HEK293T (cell line): ENCODE data around the gene NR2C2.

Experiments used
- CTCF ChIA-PET: fragments of 350-600 bp; formaldehyde crosslinking; extraction: SDS; loops from one replicate; lab custom pipeline; 2021; ENCODE audit warnings: antibody characterized with exemption, inconsistent platforms; lab: Yijun Ruan, JAX
- POLR2A ChIA-PET: fragments of 350-600 bp; formaldehyde crosslinking; extraction: SDS; loops from one replicate; lab custom pipeline; 2020; ENCODE audit warnings: antibody characterized with exemption, inconsistent platforms; lab: Yijun Ruan, JAX
- DNase-seq: peaks from one replicate; pipeline ENCODE4 v3.0.0; 2012; ENCODE audit warnings: mixed read lengths; ENCODE audit errors: extremely low spot score
- ARNT ChIP-seq: fragments of 450-650 bp; IDR thresholded peaks from 2 replicates; pipeline ENCODE4 v1.6.1; 2017; ENCODE audit warnings: mild to moderate bottlenecking
- BHLHE40 ChIP-seq: fragments of 450-650 bp; IDR thresholded peaks from 2 replicates; pipeline ENCODE4 v1.6.1; 2016; ENCODE audit warnings: mild to moderate bottlenecking, moderate library complexity, borderline replicate concordance
- CTBP1 ChIP-seq: fragments of 450-650 bp; IDR thresholded peaks from 2 replicates; pipeline ENCODE4 v1.6.1; 2016; ENCODE audit warnings: borderline replicate concordance
- ELF4 ChIP-seq: fragments of 450-650 bp; IDR thresholded peaks from 2 replicates; pipeline ENCODE4 v1.6.1; 2017; ENCODE audit warnings: antibody characterized with exemption
- FOXA1 ChIP-seq: fragments of 450-650 bp; IDR thresholded peaks from 2 replicates; pipeline ENCODE4 v1.6.1; 2016; ENCODE audit warnings: mild to moderate bottlenecking
- FOXK2 ChIP-seq: fragments of 450-650 bp; IDR thresholded peaks from 2 replicates; pipeline ENCODE4 v1.6.1; 2016; ENCODE audit warnings: mild to moderate bottlenecking
- FOXM1 ChIP-seq: fragments of 450-650 bp; IDR thresholded peaks from 2 replicates; pipeline ENCODE4 v1.6.1; 2017; ENCODE audit warnings: mild to moderate bottlenecking, borderline replicate concordance
- HDGF ChIP-seq: fragments of 450-650 bp; IDR thresholded peaks from 2 replicates; pipeline ENCODE4 v1.6.1; 2017; ENCODE audit warnings: antibody characterized with exemption, borderline replicate concordance
- L3MBTL2 ChIP-seq: fragments of 450-650 bp; conservative IDR thresholded peaks from 2 replicates; pipeline ENCODE4 v1.6.1; 2016; ENCODE audit warnings: mild to moderate bottlenecking
- LEF1 ChIP-seq: fragments of 450-650 bp; IDR thresholded peaks from 2 replicates; pipeline ENCODE4 v1.6.1; 2017; ENCODE audit warnings: mild to moderate bottlenecking, borderline replicate concordance
- NFRKB ChIP-seq: fragments of 450-650 bp; IDR thresholded peaks from 2 replicates; pipeline ENCODE4 v1.6.1; 2016; ENCODE audit warnings: mild to moderate bottlenecking, moderate library complexity
- SP1 ChIP-seq: fragments of 450-650 bp; IDR thresholded peaks from 2 replicates; pipeline ENCODE4 v1.6.1; 2017
- SUZ12 ChIP-seq: fragments of 450-650 bp; IDR thresholded peaks from 2 replicates; pipeline ENCODE4 v1.6.1; 2016; ENCODE audit warnings: mild to moderate bottlenecking
- TARDBP ChIP-seq: fragments of 450-650 bp; IDR thresholded peaks from 2 replicates; pipeline ENCODE4 v1.6.1; 2016
- ZNF384 ChIP-seq: fragments of 450-650 bp; IDR thresholded peaks from 2 replicates; pipeline ENCODE4 v1.6.1; 2016
- TF ChIP-seq, protein P1 (sequence below): fragments of 450-650 bp; IDR thresholded peaks from 2 replicates; pipeline ENCODE4 v1.6.1; 2016

NR2C2 gene

DNA sequence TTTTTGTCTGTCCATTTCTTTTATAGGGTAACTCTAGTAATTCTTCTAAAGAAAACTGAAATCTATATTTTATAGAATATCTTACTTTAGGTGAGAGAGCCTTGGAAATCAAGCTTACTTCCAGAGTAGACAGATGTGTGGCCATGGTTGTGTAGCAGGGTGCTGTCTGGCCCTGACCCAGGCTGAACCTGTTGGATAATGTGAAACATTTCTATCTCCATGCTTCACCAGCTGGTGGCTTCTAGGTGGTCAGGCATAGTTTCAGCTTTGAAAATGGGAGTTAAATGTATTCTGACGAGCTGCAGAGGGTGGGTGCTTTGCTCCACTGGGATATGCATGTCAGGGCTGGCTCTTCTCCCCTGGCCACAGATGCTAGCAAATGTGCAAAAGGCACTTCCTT, 20.8 kb upstream of the NR2C2 start:
- POLR2A ChIA-PET: interaction anchor here (1.0 to 2.0 kb wide), 3 partner anchors 20 to 279 kb away, joined by 3 to 13 read pairs (median 5); partner anchors contain the start of genes CAPN7 and NR2C2
- TF ChIP-seq ZNF384 (no peak), FOXM1 (no peak), ARNT (no peak), NFRKB (no peak), FOXA1 (no peak), SUZ12 (no peak)
- CTCF ChIA-PET: interaction anchor here (0.6 to 1.6 kb wide), 6 partner anchors 32 to 685 kb away, joined by 3 to 4 read pairs (median 4); no protein-coding TSS in a partner anchor
- DNase-seq: no peak

DNA sequence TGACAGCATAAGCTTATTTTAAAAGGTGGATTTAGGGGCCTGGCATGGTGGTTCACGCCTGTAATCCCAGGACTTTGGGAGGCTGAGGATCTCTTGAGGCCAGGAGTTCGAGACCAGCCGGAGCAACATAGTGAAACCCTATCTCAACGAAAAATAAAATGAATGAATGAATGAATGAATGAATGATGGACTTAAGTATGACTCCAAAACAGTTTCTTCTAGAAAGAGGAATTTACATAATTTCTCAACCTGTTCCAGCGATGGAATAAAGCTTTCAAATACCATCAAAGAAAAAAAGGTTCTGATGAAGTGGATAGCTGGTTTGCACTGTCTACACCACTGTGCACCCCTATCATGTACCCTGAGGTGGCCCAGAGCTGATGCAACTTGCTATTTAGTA, 20.1 kb upstream of the NR2C2 start:
- POLR2A ChIA-PET: interaction anchor here (1.0 to 2.0 kb wide), 3 partner anchors 19 to 278 kb away, joined by 3 to 13 read pairs (median 5); partner anchors contain the start of genes CAPN7 and NR2C2
- DNase-seq: no peak
- CTCF ChIA-PET: no interaction called here
- TF ChIP-seq ZNF384 (no peak), FOXK2 (no peak), TARDBP (no peak), SP1 (no peak), FOXA1 (no peak), HDGF (no peak), ARNT (no peak), NFRKB (no peak)

DNA sequence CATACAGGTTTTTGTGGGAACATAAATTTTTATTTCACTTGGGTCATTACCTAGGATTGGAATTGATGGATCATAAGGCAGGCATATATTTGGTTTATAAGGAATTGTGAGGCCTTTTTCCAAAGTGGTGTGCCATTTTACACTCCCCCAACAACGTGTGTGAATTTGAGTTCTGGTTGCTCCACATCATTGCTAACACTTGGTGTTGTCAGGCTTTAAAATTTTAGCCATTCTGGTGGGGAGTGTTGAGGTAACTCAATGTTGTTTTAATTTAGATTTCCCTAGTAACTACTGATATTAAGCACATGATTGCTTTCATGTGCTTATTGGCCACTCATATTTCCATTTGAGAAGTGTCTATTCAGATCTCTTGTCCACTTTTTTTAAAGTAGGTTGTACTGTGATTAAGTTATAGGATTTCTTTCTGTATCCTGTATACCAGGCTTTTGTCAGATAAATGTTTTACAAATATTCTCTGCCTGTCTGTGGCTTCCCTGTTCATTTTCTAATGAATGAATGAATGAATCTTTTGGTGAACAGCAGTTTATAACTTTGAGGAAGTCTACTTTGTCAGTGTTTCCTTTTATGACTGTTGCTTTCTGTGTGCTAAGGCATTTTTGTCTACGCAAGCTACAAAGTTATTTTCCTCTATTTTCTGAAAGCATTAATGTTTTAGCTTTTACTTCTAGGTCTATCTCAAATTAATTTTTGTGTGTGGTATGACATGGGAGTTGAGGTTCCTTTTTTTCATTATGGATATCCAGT, 17.9 kb upstream of the NR2C2 start:
- no peak for DNase-seq
- CTCF ChIA-PET: no interaction called here
- TF ChIP-seq NFRKB (no peak), SP1 (no peak), CTBP1 (no peak)
- POLR2A ChIA-PET: no interaction called here

DNA sequence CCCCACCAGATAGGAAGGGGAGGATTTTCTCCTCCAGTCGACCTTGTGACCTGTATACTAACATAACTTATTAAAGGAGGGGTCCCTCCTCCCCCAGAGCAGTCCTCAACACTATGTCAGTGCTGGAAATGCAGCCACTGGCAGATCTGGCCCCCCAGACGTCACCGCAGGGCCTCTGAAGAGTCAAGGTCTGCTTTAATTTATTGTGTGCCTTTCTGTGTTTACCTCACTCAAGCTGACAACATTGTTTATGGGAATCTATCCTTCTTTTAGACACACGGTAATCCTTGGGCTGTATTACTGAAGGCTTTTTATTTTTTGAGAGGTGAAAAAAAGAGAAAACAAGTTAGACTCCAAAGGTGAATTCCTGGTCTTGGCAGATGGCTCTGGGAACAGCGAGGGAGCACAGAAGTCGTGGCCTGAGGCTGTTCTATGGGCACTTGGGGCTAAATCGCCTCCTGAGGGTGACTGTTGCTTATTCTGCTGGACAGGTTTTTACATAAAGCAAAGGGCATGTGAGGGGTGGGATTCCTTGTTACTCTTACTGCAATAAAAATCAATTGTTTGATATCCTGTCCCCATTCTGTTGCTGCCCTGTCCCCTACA, 13.5 kb upstream of the NR2C2 start:
- no peak for TF ChIP-seq FOXA1
- TF ChIP-seq, protein P1, sequence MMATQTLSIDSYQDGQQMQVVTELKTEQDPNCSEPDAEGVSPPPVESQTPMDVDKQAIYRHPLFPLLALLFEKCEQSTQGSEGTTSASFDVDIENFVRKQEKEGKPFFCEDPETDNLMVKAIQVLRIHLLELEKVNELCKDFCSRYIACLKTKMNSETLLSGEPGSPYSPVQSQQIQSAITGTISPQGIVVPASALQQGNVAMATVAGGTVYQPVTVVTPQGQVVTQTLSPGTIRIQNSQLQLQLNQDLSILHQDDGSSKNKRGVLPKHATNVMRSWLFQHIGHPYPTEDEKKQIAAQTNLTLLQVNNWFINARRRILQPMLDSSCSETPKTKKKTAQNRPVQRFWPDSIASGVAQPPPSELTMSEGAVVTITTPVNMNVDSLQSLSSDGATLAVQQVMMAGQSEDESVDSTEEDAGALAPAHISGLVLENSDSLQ: peak; percentile 73
- CTCF ChIA-PET: interaction anchor here (0.8 kb wide), 1 partner anchor 117 kb away, joined by 3 read pairs; no protein-coding TSS in a partner anchor
- no peak for DNase-seq
- POLR2A ChIA-PET: interaction anchor here (1.0 to 1.1 kb wide), 2 partner anchors 13 to 131 kb away, joined by 3 to 4 read pairs; partner anchors contain the start of genes MRPS25 and NR2C2

DNA sequence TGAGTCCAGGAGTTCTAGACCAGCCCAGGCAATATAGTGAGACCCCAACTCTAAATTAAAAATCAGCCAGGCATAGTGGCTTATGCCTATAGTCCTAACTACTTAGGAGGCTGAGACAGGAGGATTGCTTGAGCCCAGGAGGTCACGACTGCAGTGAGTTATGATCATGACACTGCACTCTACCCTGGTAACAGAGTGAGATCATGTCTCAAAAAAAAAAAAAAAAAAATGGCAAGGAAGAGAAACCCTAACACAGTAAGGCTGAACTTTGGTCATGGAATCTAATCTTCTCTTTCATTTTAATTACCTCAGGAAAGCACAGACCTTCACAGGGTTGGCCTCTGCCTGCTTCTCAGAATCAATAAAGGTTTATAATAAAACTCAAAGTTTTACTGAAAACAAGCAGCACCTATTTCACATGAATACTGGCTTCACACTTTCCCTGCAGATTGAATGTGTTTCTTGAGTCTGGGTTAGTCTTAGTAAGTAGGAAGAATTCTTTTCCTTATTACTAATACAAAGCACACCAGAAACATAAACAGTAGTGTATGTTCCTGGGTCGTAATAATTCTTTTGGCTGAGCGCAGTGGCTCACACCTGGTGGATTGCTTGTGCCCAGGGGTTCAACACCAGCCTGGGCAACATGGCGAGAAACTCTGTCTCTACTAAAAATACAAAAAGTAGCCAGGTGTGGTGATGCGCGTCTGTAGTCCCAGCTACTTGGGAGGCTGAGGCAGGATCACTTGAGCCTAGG, 11.6 kb upstream of the NR2C2 start:
- CTCF ChIA-PET: no interaction called here
- POLR2A ChIA-PET: no interaction called here
- TF ChIP-seq, protein P1: peak; percentile 77; the same call in 1 of the 2 replicates
- TF ChIP-seq TARDBP (no peak), ZNF384 (peak; percentile 78)
- DNase-seq: no peak

DNA sequence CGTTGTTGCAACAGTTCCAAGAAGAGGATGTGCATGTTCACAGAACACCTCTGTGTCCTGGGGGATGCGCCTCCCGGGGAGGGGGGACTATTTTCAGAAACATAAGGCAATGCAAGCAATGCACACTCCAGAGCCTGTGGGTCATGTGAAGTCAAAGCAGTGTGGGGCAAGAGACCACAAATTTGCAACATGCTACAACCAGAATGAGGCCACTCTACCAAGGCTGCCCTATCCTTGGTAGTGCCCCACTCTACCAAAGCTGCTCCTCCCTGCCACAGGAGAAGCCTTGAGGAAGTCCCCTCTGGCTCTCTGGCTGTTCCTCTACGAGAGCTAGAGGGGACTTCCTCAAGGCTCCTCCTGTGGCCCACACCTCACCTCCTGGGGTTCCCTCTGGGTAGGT, 8.4 kb upstream of the NR2C2 start:
- TF ChIP-seq HDGF (no peak), ZNF384 (no peak), SP1 (no peak), FOXA1 (no peak), FOXM1 (no peak), L3MBTL2 (no peak)
- CTCF ChIA-PET: interaction anchor here (0.6 kb wide), 1 partner anchor 26 kb away, joined by 9 read pairs; no protein-coding TSS in a partner anchor
- POLR2A ChIA-PET: no interaction called here
- DNase-seq: no peak

DNA sequence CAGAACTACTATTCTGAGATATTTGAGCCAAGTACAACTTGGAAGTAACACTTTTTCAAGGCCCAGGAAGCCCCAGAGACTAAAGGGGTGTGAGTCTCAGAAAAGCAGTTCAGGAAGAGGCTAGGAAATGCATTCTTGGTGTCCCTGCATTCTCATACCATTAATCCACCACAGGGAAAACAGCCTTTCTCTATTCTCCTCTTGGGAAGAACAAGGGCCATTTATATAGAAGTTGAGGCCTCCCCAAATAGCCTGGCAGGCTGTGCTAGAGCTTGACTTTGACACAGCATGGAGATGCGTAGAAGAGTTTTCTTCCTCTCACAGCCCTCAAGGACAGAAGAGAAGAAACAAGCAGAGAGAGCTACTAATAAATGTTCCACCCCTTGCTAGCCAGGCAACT, 5.5 kb upstream of the NR2C2 start:
- DNase-seq: no peak
- ChIA-PET CTCF (no interaction called here), POLR2A (no interaction called here)
- no peak for TF ChIP-seq BHLHE40

DNA sequence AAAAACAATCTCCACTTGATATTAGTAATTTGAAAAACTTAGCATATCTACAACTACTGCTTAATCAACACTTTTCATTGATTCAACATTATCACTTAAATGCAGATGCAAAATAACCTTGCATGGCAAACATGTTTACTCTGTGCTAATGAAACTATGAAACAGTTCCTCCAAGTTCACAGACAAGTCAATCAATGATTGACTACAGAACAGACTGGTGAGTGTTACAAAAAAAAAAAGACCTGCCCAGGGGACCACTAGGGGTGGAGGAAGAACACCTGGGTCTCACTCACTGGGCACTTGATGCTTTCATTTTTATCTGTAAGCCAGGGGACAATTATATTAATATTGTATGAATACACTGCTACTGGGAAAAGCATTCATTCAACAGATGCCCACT, 4.3 kb upstream of the NR2C2 start:
- no peak for DNase-seq
- TF ChIP-seq TARDBP (no peak), ELF4 (no peak), SP1 (no peak), NFRKB (no peak), BHLHE40 (no peak), ZNF384 (no peak), LEF1 (no peak), FOXA1 (no peak), CTBP1 (no peak), L3MBTL2 (no peak), HDGF (no peak), FOXM1 (no peak), ARNT (no peak), SUZ12 (no peak), FOXK2 (no peak)
- TF ChIP-seq, protein P1: no peak
- POLR2A ChIA-PET: no interaction called here
- CTCF ChIA-PET: interaction anchor here (0.6 kb wide), 1 partner anchor 86 kb away, joined by 3 read pairs; no protein-coding TSS in a partner anchor
